ENCODE measurements around the gene ELP5. TPM values are rescaled to one million over a fixed set of nuclear protein-coding genes. Genes with fewer than 3 reads are reported as not detected.

The ELP5 gene
- total and polyA plus RNA-seq, 2 of the 4 experiments (the other 2 are of a cell fraction), result 39.3 to 46.6 TPM

DNA sequence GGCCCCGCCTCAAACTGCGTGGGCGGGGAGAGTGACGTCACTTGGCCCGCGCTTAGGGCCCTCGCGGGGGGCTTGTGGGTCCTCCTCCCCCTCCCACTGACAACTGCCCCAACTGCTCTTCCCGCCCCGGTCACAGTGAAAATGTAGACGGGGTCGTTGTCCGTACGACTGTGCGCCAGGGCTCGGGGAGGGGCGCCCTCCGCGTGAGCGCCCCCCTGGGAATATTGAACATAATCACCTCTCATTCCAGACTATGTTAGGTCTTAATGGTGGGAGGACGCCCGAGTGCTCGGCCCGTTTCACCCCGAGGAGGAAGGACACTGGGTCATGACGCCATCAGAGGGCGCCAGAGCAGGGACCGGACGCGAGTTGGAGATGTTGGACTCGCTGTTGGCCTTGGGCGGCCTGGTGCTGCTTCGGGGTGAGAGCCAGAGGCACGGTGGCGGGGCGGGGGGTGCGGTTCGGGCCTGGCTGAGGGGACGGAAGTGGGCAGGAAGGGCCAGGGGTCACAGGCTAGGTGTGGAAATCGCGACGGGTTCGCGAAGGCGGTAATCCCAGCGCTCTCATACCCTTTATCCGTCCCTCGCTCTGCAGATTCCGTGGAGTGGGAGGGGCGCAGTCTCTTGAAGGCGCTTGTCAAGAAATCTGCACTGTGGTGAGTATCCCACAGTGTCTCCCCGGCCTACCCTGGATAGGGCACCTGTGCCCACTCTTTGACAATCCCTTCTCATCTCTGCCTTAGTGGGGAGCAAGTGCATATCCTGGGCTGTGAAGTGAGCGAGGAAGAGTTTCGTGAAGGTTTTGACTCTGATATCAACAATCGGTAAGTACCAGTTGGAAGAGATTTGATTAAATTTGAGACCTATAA lies at the start of gene ELP5 (continued):
- TF ChIP-seq MAFK (IDR thresholded peaks at IDR 0.05; ENCODE audit: low read depth, low read length) (no peak), MXI1 (IDR thresholded peaks at IDR 0.05; ENCODE audit: borderline replicate concordance, low read depth, low read length) (peak; percentile 84; the same call in 1 of the 2 replicates)
- TF ChIP-seq, protein P1, sequence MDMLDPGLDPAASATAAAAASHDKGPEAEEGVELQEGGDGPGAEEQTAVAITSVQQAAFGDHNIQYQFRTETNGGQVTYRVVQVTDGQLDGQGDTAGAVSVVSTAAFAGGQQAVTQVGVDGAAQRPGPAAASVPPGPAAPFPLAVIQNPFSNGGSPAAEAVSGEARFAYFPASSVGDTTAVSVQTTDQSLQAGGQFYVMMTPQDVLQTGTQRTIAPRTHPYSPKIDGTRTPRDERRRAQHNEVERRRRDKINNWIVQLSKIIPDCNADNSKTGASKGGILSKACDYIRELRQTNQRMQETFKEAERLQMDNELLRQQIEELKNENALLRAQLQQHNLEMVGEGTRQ (IDR thresholded peaks at IDR 0.05; ENCODE audit: low read depth, low read length), result 0 out of 2 replicates have a peak, but pooled peaks have one; percentile 2

DNA sequence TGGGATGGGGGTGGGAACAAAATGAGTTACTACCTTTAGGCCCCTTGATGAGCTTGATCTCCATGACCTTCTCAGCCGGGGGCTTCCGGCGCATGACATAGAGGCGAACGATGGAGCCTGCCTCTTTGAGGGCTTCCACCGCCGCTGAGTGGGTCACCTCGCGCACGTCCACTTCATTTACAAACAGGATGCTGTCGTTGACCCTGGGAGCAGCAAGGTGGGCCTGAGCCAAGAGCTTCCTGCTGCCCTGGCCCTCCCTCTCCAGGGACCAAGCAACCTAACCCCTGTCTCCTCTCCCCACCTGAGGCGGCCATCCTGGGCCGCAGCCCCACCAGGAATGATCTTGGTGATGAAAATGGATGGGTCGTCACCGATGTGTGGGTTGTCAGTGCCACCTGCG lies 48.6 kb upstream of the ELP5 start:
- no peak overlapping the region for H3K56ac ChIP-seq (ENCODE audit: extremely low read depth, insufficient read depth, low read length)
- dilution Hi-C loops (cut with HindIII; ENCODE audit: low sequenced_read_pairs, unreplicated experiment) (no loop called here), intact Hi-C loops (cut with micrococcal nuclease) (no loop called here), in situ Hi-C loops (cut with MboI; ENCODE audit: low sequenced_read_pairs) (no loop called here)
- H3K4me1 ChIP-seq (ENCODE audit: control insufficient read depth, insufficient read depth, low read length), result peaks cover 9% of the 10 kb centered on the region
- no peak overlapping the region for H3K18ac ChIP-seq (ENCODE audit: low read depth, low read length)
- H3K79me1 ChIP-seq (ENCODE audit: low read depth in 1 of 2, low read length in 2 of 2), result peaks cover 13 to 54% of the 10 kb centered on the region in 2 experiments
- H4K8ac ChIP-seq (ENCODE audit: low read depth in 2 of 2, low read length in 2 of 2), result no peak overlapping the region
- H3K36me3 ChIP-seq (ENCODE audit: control insufficient read depth, insufficient read depth, low read length), result peaks cover 21% of the 10 kb centered on the region
- WGBS, 2 experiments (ENCODE audit: extremely low coverage in 2 of 2, insufficient read length in 1 of 2), result 92% methylated on average over 6 of the region's 16 CpGs; no CpG with 5 or more reads in 1 of the 2 experiments
- DNase-seq (no peak), ATAC-seq (ENCODE audit: low read depth) (no peak)
- POLR2A ChIA-PET (ENCODE audit: unreplicated experiment), result no interaction called here
- peaks cover 23% of the 10 kb centered on the region for H4K20me1 ChIP-seq (ENCODE audit: insufficient read depth, low read length)
- H2AK5ac ChIP-seq (ENCODE audit: low read depth, low read length), result no peak overlapping the region
- no peaks in the 10 kb centered on the region for H3K27me3 ChIP-seq (ENCODE audit: control insufficient read depth, insufficient read depth, low read length)
- no peak overlapping the region for H3K9ac ChIP-seq (ENCODE audit: low read depth, low read length)
- H2AFZ ChIP-seq (replicated peaks; ENCODE audit: low read length, poor library complexity), result no peak overlapping the region
- H2BK5ac ChIP-seq (ENCODE audit: low read depth, low read length, poor library complexity, severe bottlenecking), result no peak overlapping the region
- no peak overlapping the region for H3K14ac ChIP-seq (replicated peaks; ENCODE audit: low read depth, low read length)
- no peak overlapping the region for H3K4me3 ChIP-seq (ENCODE audit: insufficient read depth, low read depth, low read length)
- peaks cover 10% of the 10 kb centered on the region for H3K9me1 ChIP-seq (ENCODE audit: insufficient read depth, low read length)
- no peak overlapping the region for H2BK120ac ChIP-seq (ENCODE audit: low read depth, low read length)
- no peak overlapping the region for H4K91ac ChIP-seq (ENCODE audit: insufficient read depth, low read depth, low read length)
- H3K9me3 ChIP-seq (ENCODE audit: control insufficient read depth, insufficient read depth, low read length), result no peaks in the 10 kb centered on the region
- no peak overlapping the region for H2BK20ac ChIP-seq (ENCODE audit: low read depth, low read length)
- H3K4ac ChIP-seq (ENCODE audit: low read depth, low read length), result no peak overlapping the region
- no peak overlapping the region for H3K27ac ChIP-seq (ENCODE audit: insufficient read depth, low read length)
- peak overlapping the region; percentile 28 for H2AK9ac ChIP-seq (replicated peaks; ENCODE audit: low read depth, low read length, poor library complexity)
- no peak overlapping the region for H3K23ac ChIP-seq (ENCODE audit: low read depth, low read length)
- no peak overlapping the region for H3K4me2 ChIP-seq (ENCODE audit: low read depth, low read length)
- H4K5ac ChIP-seq (ENCODE audit: low read depth, low read length), result no peak overlapping the region
- H2BK15ac ChIP-seq (ENCODE audit: low read depth, low read length), result no peak overlapping the region
- TSS peak; percentile 82 for BruUV-seq (replicated peaks)
- CTCF ChIA-PET, result no interaction called here
- no peak for TF ChIP-seq RAD21 (IDR thresholded peaks at IDR 0.05; ENCODE audit: low read length)
- no peak for TF ChIP-seq POLR2A (IDR thresholded peaks at IDR 0.05; ENCODE audit: low read depth, low read length)
- TF ChIP-seq, protein P1 (IDR thresholded peaks at IDR 0.05; ENCODE audit: low read depth, low read length), result no peak
- no peak for TF ChIP-seq CEBPB (IDR thresholded peaks at IDR 0.05; ENCODE audit: low read depth, low read length)
- no peak for TF ChIP-seq NFE2L2 (IDR thresholded peaks at IDR 0.05; ENCODE audit: low read depth, low read length)
- no peak for TF ChIP-seq BHLHE40 (IDR thresholded peaks at IDR 0.05; ENCODE audit: low read depth, low read length)
- TF ChIP-seq MAFK (IDR thresholded peaks at IDR 0.05; ENCODE audit: low read depth, low read length), result no peak
- no peak for TF ChIP-seq FOS (IDR thresholded peaks at IDR 0.05; ENCODE audit: low read depth, low read length)
- TF ChIP-seq MAZ (IDR thresholded peaks at IDR 0.05; ENCODE audit: borderline replicate concordance, low read depth, low read length), result no peak
- TF ChIP-seq, protein P2, sequence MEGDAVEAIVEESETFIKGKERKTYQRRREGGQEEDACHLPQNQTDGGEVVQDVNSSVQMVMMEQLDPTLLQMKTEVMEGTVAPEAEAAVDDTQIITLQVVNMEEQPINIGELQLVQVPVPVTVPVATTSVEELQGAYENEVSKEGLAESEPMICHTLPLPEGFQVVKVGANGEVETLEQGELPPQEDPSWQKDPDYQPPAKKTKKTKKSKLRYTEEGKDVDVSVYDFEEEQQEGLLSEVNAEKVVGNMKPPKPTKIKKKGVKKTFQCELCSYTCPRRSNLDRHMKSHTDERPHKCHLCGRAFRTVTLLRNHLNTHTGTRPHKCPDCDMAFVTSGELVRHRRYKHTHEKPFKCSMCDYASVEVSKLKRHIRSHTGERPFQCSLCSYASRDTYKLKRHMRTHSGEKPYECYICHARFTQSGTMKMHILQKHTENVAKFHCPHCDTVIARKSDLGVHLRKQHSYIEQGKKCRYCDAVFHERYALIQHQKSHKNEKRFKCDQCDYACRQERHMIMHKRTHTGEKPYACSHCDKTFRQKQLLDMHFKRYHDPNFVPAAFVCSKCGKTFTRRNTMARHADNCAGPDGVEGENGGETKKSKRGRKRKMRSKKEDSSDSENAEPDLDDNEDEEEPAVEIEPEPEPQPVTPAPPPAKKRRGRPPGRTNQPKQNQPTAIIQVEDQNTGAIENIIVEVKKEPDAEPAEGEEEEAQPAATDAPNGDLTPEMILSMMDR (conservative IDR thresholded peaks at IDR 0.05; ENCODE audit: low read depth, low read length), result no peak
- TF ChIP-seq RFX5 (IDR thresholded peaks at IDR 0.05; ENCODE audit: low read depth, low read length), result no peak
- no peak for TF ChIP-seq SMC3 (IDR thresholded peaks at IDR 0.05; ENCODE audit: low read depth, low read length)
